Colonic mucosa (tissue), 4 donors: Measurements from ENCODE around the gene ZNF396. TPM values are rescaled to one million over a fixed set of nuclear protein-coding genes. Genes with fewer than 3 reads are reported as not detected.

Experiments
- DNase-seq: peaks from one replicate; pipeline ENCODE4 v3.0.0-alpha.2; 2020
- H3K27ac ChIP-seq: fragments of 200-600 bp; one replicate; pipeline ENCODE4 v1.8.0; 2021
- H3K27me3 ChIP-seq: fragments of 200-600 bp; one replicate; pipeline ENCODE4 v1.8.0; 2021
- H3K36me3 ChIP-seq: fragments of 200-600 bp; one replicate; pipeline ENCODE4 v1.8.0; 2021
- H3K4me1 ChIP-seq: fragments of 200-600 bp; one replicate; pipeline ENCODE4 v1.8.0; 2021; ENCODE audit warnings: mild to moderate bottlenecking
- H3K4me3 ChIP-seq: fragments of 200-600 bp; one replicate; pipeline ENCODE4 v1.8.0; 2021
- H3K9ac ChIP-seq, 2 donors: one replicate each; pipeline ENCODE4 v1.7.0; 2013; ENCODE audit warnings: control low read depth in 2 of 2, low read depth in 2 of 2, low read length in 2 of 2
- H3K9me3 ChIP-seq: fragments of 200-600 bp; one replicate; pipeline ENCODE4 v1.8.0; 2021
- intact Hi-C: fragments of 100-400 bp; cut with DNase I; formaldehyde crosslinking; loops from one replicate; pipeline ENCODE4 v1.14.1; 2022
- total RNA-seq, 2 donors: library from RNA; stranded (reverse); fragmentation: NEBNext Ultra II Directional in 1 of 2; extraction: Animal tissue kit (Norgen Biotek cat#: 25700) in 1 of 2; gene quantifications; one replicate each; pipeline ENCODE4 v1.2.1, GENCODE V29; 2021
- TF ChIP-seq, protein P1 (sequence below): fragments of 200-600 bp; IDR thresholded peaks from one replicate; pipeline ENCODE4 v1.8.0; 2022; ENCODE audit warnings: antibody characterized with exemption, mild to moderate bottlenecking
- donor health status: healthy.
- donor health status: DM: no; HTN: no; CAD: no.
- donor health status: DM: no; HTN: no; CAD: no.

Gene ZNF396
- total RNA-seq, 2 donors from 2014 or later, result 3.2 to 3.6 TPM

DNA sequence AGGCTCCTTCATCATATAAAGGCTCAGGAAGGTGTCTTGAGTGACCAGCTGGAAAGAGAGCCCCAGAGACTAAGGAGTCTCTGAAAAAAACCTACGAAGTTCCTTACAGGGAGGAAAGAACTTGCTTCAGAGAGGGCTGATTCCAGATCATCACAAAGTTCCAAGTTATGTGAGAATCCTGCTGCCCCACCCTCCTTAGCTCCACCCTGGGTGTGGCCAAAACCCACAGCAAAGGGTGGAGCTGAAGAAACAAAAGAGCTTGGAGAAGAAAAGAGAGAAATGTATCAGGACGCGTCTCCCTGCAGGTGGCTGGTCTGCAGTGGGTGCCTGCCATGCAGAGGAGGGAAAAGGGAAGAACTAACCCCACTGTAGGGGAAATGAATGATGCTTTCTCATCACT is 32.8 kb upstream of the ZNF396 start:
- Histone ChIP-seq H3K9ac (no peak overlapping the region), H3K36me3 (no peaks in the 10 kb centered on the region), H3K4me1 (peaks cover 4% of the 10 kb centered on the region), H3K27me3 (no peaks in the 10 kb centered on the region), H3K27ac (no peak overlapping the region), H3K9me3 (no peaks in the 10 kb centered on the region), H3K4me3 (no peak overlapping the region)
- intact Hi-C loops, result loop anchor here (5.0 kb wide), 1 partner anchor 102 kb away; no protein-coding TSS in a partner anchor
- TF ChIP-seq, protein P1, sequence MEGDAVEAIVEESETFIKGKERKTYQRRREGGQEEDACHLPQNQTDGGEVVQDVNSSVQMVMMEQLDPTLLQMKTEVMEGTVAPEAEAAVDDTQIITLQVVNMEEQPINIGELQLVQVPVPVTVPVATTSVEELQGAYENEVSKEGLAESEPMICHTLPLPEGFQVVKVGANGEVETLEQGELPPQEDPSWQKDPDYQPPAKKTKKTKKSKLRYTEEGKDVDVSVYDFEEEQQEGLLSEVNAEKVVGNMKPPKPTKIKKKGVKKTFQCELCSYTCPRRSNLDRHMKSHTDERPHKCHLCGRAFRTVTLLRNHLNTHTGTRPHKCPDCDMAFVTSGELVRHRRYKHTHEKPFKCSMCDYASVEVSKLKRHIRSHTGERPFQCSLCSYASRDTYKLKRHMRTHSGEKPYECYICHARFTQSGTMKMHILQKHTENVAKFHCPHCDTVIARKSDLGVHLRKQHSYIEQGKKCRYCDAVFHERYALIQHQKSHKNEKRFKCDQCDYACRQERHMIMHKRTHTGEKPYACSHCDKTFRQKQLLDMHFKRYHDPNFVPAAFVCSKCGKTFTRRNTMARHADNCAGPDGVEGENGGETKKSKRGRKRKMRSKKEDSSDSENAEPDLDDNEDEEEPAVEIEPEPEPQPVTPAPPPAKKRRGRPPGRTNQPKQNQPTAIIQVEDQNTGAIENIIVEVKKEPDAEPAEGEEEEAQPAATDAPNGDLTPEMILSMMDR, result no peak
- peak; percentile 76 for DNase-seq

- Histone ChIP-seq H3K4me3 (no peak overlapping the region), H3K9ac (no peak overlapping the region), H3K4me1 (peaks cover 4% of the 10 kb centered on the region), H3K27ac (no peak overlapping the region), H3K9me3 (no peaks in the 10 kb centered on the region), H3K36me3 (no peaks in the 10 kb centered on the region), H3K27me3 (no peaks in the 10 kb centered on the region)
- peak; percentile 87 for DNase-seq
- TF ChIP-seq, protein P1, result no peak
- intact Hi-C loops, result loop anchor here (5.0 kb wide), 1 partner anchor 103 kb away; no protein-coding TSS in a partner anchor
Measured at GRCh38 chr18:35408843-35409261, 31.7 kb upstream of the ZNF396 start.

GRCh38 chr18:35407871-35408481 is 30.8 kb upstream of the ZNF396 start:
- no peak overlapping the region for H3K27ac ChIP-seq
- no peaks in the 10 kb centered on the region for H3K27me3 ChIP-seq
- no peak overlapping the region for H3K4me3 ChIP-seq
- peak overlapping the region in 1 of 2 donors; percentile 62 for H3K9ac ChIP-seq
- H3K9me3 ChIP-seq, result no peaks in the 10 kb centered on the region
- intact Hi-C loops, result loop anchor here (5.0 kb wide), 1 partner anchor 104 kb away; no protein-coding TSS in a partner anchor
- H3K36me3 ChIP-seq, result no peaks in the 10 kb centered on the region
- TF ChIP-seq, protein P1, result peak; percentile 76
- peak; percentile 74 for DNase-seq
- peaks cover 4% of the 10 kb centered on the region for H3K4me1 ChIP-seq

- TF ChIP-seq, protein P1, result no peak
- intact Hi-C loops, result loop anchor here (5.0 kb wide), 1 partner anchor 106 kb away; no protein-coding TSS in a partner anchor
- DNase-seq, result no peak
- H3K9me3 ChIP-seq, result no peaks in the 10 kb centered on the region
- H3K4me3 ChIP-seq, result no peak overlapping the region
- no peak overlapping the region for H3K27ac ChIP-seq
- H3K36me3 ChIP-seq, result no peaks in the 10 kb centered on the region
- H3K9ac ChIP-seq, result no peak overlapping the region
- H3K27me3 ChIP-seq, result no peaks in the 10 kb centered on the region
- H3K4me1 ChIP-seq, result peaks cover 4% of the 10 kb centered on the region
Measured at GRCh38 chr18:35406666-35407065, 29.5 kb upstream of the ZNF396 start.

GRCh38 chr18:35397976-35398375 is 20.8 kb upstream of the ZNF396 start:
- TF ChIP-seq, protein P1, result no peak
- H3K27ac ChIP-seq, result no peak overlapping the region
- DNase-seq, result no peak
- H3K4me1 ChIP-seq, result no peaks in the 10 kb centered on the region
- H3K27me3 ChIP-seq, result no peaks in the 10 kb centered on the region
- no peak overlapping the region for H3K9ac ChIP-seq
- no peak overlapping the region for H3K4me3 ChIP-seq
- intact Hi-C loops, result no loop called here
- no peaks in the 10 kb centered on the region for H3K9me3 ChIP-seq
- no peaks in the 10 kb centered on the region for H3K36me3 ChIP-seq
